Left ventricle myocardium inferior (tissue), 1 donor: ENCODE results near the gene JARID2. TPM values are rescaled to one million over a fixed set of nuclear protein-coding genes. Genes with fewer than 3 reads are reported as not detected.
"Not testable (repeated sequence)": the region's sequence is repeated elsewhere in the genome, so short reads cannot be mapped to it uniquely, and the experiment has no call there.

Experiments
- DNase-seq: peaks from one replicate; pipeline ENCODE4 v3.0.0-alpha.2; 2020
- H3K27ac ChIP-seq: fragments of 200-600 bp; replicated peaks from 2 replicates; pipeline ENCODE4 v1.8.0; 2021
- H3K27me3 ChIP-seq: fragments of 200-600 bp; 2 replicates; pipeline ENCODE4 v1.8.0; 2021; ENCODE audit warnings: low read depth
- H3K36me3 ChIP-seq: fragments of 200-600 bp; 2 replicates; pipeline ENCODE4 v1.8.0; 2021
- H3K4me1 ChIP-seq: fragments of 200-600 bp; 2 replicates; pipeline ENCODE4 v1.8.0; 2021
- H3K4me3 ChIP-seq: fragments of 200-600 bp; 2 replicates; pipeline ENCODE4 v1.8.0; 2021; ENCODE audit warnings: mild to moderate bottlenecking, moderate library complexity
- H3K9me3 ChIP-seq: fragments of 200-600 bp; replicated peaks from 2 replicates; pipeline ENCODE4 v1.8.0; 2021
- CTCF ChIP-seq: fragments of 200-600 bp; IDR thresholded peaks from 2 replicates; pipeline ENCODE4 v1.8.0; 2021; ENCODE audit warnings: antibody characterized with exemption, mild to moderate bottlenecking, borderline replicate concordance
- intact Hi-C: fragments of 100-400 bp; cut with micrococcal nuclease; formaldehyde crosslinking; loops from one replicate; pipeline ENCODE4 v1.11.0; 2022
- total RNA-seq: library from RNA; stranded (reverse); fragmentation: NEBNext Ultra II Directional; extraction: Animal tissue kit (Norgen Biotek cat#: 25700); gene quantifications from one replicate; pipeline ENCODE4 v1.2.1, GENCODE V29; 2021
- donor health status: DM: no; HTN: yes; CAD: no; lungs with severe emphysema.

The JARID2 gene
- total RNA-seq, 1 donor from 2014 or later = 6.5 TPM

GRCh38 chr6:15288856-15289255 lies 43.0 kb downstream of the JARID2 start:
- no peak overlapping the region for H3K4me3 ChIP-seq
- H3K36me3 ChIP-seq = no peaks in the 10 kb centered on the region
- no peak for TF ChIP-seq CTCF
- H3K9me3 ChIP-seq = no peaks in the 10 kb centered on the region
- intact Hi-C loops = no loop called here
- DNase-seq = no peak
- H3K4me1 ChIP-seq = peaks cover 69% of the 10 kb centered on the region
- H3K27me3 ChIP-seq = no peaks in the 10 kb centered on the region
- no peak overlapping the region for H3K27ac ChIP-seq

GRCh38 chr6:15289456-15289855 lies 43.6 kb downstream of the JARID2 start:
- intact Hi-C loops, H3K9me3 ChIP-seq, H3K27ac ChIP-seq, H3K36me3 ChIP-seq, H3K4me3 ChIP-seq, DNase-seq, H3K27me3 ChIP-seq: not testable (repeated sequence)
- H3K4me1 ChIP-seq = peaks cover 70% of the 10 kb centered on the region

GRCh38 chr6:15290067-15290680 lies 44.3 kb downstream of the JARID2 start:
- intact Hi-C loops = no loop called here
- Histone ChIP-seq H3K27ac (no peak overlapping the region), H3K9me3 (no peaks in the 10 kb centered on the region), H3K4me3 (no peak overlapping the region), H3K36me3 (no peaks in the 10 kb centered on the region), H3K4me1 (peaks cover 63% of the 10 kb centered on the region), H3K27me3 (no peaks in the 10 kb centered on the region)
- no peak for TF ChIP-seq CTCF
- DNase-seq = no peak

GRCh38 chr6:15290962-15291704 lies 45.3 kb downstream of the JARID2 start:
- intact Hi-C loops = no loop called here
- no peaks in the 10 kb centered on the region for H3K36me3 ChIP-seq
- peaks cover 56% of the 10 kb centered on the region for H3K4me1 ChIP-seq
- no peak for TF ChIP-seq CTCF
- no peaks in the 10 kb centered on the region for H3K9me3 ChIP-seq
- H3K27me3 ChIP-seq = no peaks in the 10 kb centered on the region
- no peak overlapping the region for H3K4me3 ChIP-seq
- no peak for DNase-seq
- no peak overlapping the region for H3K27ac ChIP-seq

GRCh38 chr6:15292721-15293302 lies 46.9 kb downstream of the JARID2 start:
- H3K27me3 ChIP-seq = no peaks in the 10 kb centered on the region
- H3K4me1 ChIP-seq = peaks cover 70% of the 10 kb centered on the region
- no peaks in the 10 kb centered on the region for H3K9me3 ChIP-seq
- H3K4me3 ChIP-seq = no peak overlapping the region
- peak overlapping the region; percentile 73 for H3K27ac ChIP-seq
- DNase-seq = no peak
- TF ChIP-seq CTCF = no peak
- intact Hi-C loops = no loop called here
- H3K36me3 ChIP-seq = no peaks in the 10 kb centered on the region

GRCh38 chr6:15293674-15294073 lies 47.8 kb downstream of the JARID2 start:
- no peak overlapping the region for H3K4me3 ChIP-seq
- intact Hi-C loops = no loop called here
- H3K27ac ChIP-seq = peak overlapping the region; percentile 73
- no peak for TF ChIP-seq CTCF
- H3K36me3 ChIP-seq = no peaks in the 10 kb centered on the region
- H3K9me3 ChIP-seq = no peaks in the 10 kb centered on the region
- no peaks in the 10 kb centered on the region for H3K27me3 ChIP-seq
- H3K4me1 ChIP-seq = peaks cover 71% of the 10 kb centered on the region
- peak; percentile 37 for DNase-seq
